Loucy (cell line): ENCODE measurements around the gene SLC17A9.
A peak's percentile ranks its signal among the peaks of the same experiment; 100 is the strongest.

ENCODE experiments used
- H2AFZ ChIP-seq: fragments of 200-600 bp; sonication (generic); 2 replicates; pipeline ENCODE4 v1.6.0; 2016; ENCODE audit warnings: antibody characterized with exemption, mild to moderate bottlenecking, low read length, moderate library complexity
- H3F3A ChIP-seq: fragments of 200-600 bp; 2 replicates; pipeline ENCODE4 v1.6.0; 2016; ENCODE audit warnings: antibody characterized with exemption, low read depth, mild to moderate bottlenecking
- H3K27me3 ChIP-seq: fragments of 200-600 bp; sonication (generic); 2 replicates; pipeline ENCODE4 v1.6.1; 2014; ENCODE audit warnings: low read length, mild to moderate bottlenecking; ENCODE audit not compliant: insufficient read depth, poor library complexity, severe bottlenecking
- H3K36me3 ChIP-seq: fragments of 200-600 bp; sonication (generic); 2 replicates; pipeline ENCODE4 v1.6.1; 2016; ENCODE audit warnings: low read length; ENCODE audit not compliant: insufficient read depth
- H3K4me1 ChIP-seq: fragments of 200-600 bp; sonication (generic); 2 replicates; pipeline ENCODE4 v1.5.1; 2014; ENCODE audit warnings: low read length, mild to moderate bottlenecking; ENCODE audit not compliant: insufficient read depth, poor library complexity, severe bottlenecking
- H3K4me2 ChIP-seq: fragments of 200-600 bp; sonication (generic); 2 replicates; pipeline ENCODE4 v1.6.0; 2014; ENCODE audit warnings: antibody characterized with exemption, low read length, low read depth, mild to moderate bottlenecking; ENCODE audit not compliant: poor library complexity, severe bottlenecking
- H3K4me3 ChIP-seq: fragments of 200-600 bp; sonication (generic); 2 replicates; pipeline ENCODE4 v1.5.1; 2014; ENCODE audit warnings: low read length, mild to moderate bottlenecking, mixed read lengths; ENCODE audit not compliant: poor library complexity, severe bottlenecking
- H3K79me2 ChIP-seq: fragments of 200-600 bp; sonication (generic); 2 replicates; pipeline ENCODE4 v1.6.1; 2014; ENCODE audit warnings: low read length; ENCODE audit not compliant: insufficient read depth
- H3K9ac ChIP-seq: fragments of 200-600 bp; sonication (generic); 2 replicates; pipeline ENCODE4 v1.6.0; 2014; ENCODE audit warnings: mild to moderate bottlenecking, low read depth, low read length, moderate library complexity; ENCODE audit not compliant: poor library complexity, severe bottlenecking
- H3K9me2 ChIP-seq: fragments of 200-600 bp; sonication (generic); replicated peaks from 2 replicates; pipeline ENCODE4 v1.6.1; 2016; ENCODE audit warnings: low read depth, low read length, mixed read lengths
- H3K9me3 ChIP-seq: fragments of 200-600 bp; sonication (generic); 2 replicates; pipeline ENCODE4 v1.6.1; 2014; ENCODE audit warnings: mild to moderate bottlenecking, antibody characterized with exemption, low read length, low read depth; ENCODE audit not compliant: insufficient read depth
- H4K20me1 ChIP-seq: fragments of 200-600 bp; sonication (generic); 2 replicates; pipeline ENCODE4 v1.6.0; 2014; ENCODE audit warnings: antibody characterized with exemption, low read length, mild to moderate bottlenecking; ENCODE audit not compliant: insufficient read depth, poor library complexity, severe bottlenecking
- EZH2phosphoT487 ChIP-seq: fragments of 200-600 bp; IDR thresholded peaks from 2 replicates; pipeline ENCODE4 v1.6.1; 2018; ENCODE audit warnings: antibody characterized with exemption, mild to moderate bottlenecking, moderate library complexity, borderline replicate concordance
- TF ChIP-seq, protein P1 (sequence below): fragments of 200-600 bp; sonication (generic); conservative IDR thresholded peaks from 2 replicates; pipeline ENCODE4 v1.5.1; 2014; ENCODE audit warnings: mild to moderate bottlenecking, antibody characterized with exemption, low read length

The SLC17A9 gene

DNA sequence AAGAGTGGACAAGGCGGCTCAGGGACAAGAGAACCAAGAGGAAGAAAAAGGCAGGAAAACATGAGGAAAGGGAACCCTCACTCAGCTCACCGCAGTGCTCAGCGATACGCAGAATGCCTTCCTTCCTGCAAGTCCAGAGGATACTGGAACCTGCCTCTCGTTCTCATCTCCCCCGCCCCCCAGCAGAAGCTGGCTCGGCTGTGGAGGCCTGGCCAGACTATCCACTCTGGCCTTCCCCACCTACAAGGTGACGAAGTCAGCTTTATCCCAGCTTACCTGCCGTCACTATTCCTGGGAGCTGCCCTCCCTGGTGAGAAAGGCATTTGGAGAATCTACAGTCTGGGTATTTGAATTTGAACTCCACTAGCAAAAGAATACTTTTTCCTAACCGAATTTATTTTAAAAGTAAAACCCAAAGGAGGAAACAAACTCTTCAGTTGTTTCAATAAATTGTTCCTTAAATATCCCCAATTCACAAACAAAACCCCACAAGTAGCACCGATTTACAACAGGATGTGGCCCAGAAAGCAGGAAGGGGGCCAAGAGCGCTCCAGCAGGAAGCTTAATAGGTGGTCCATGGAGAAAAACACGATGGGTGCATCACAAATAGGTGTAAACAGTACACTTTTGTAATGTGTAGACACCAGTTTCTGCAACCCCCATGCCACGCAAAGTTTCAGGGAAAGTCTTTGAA is 24.1 kb upstream of the SLC17A9 start:
- Histone ChIP-seq H3K4me3 (peak overlapping the region; percentile 86), H3K27me3 (no peaks in the 10 kb centered on the region), H3K79me2 (peaks cover 99% of the 10 kb centered on the region), H3K9me2 (no peaks in the 10 kb centered on the region), H3K9me3 (no peaks in the 10 kb centered on the region), H3K4me2 (peak overlapping the region; percentile 92), H3F3A (peaks cover 8% of the 10 kb centered on the region; the same call in 1 of the 2 replicates), H3K36me3 (no peaks in the 10 kb centered on the region), H4K20me1 (peaks cover 87% of the 10 kb centered on the region), H2AFZ (no peak overlapping the region), H3K4me1 (peaks cover 68% of the 10 kb centered on the region), H3K9ac (peak overlapping the region; percentile 98)
- no peak for TF ChIP-seq EZH2phosphoT487
- TF ChIP-seq, protein P1, sequence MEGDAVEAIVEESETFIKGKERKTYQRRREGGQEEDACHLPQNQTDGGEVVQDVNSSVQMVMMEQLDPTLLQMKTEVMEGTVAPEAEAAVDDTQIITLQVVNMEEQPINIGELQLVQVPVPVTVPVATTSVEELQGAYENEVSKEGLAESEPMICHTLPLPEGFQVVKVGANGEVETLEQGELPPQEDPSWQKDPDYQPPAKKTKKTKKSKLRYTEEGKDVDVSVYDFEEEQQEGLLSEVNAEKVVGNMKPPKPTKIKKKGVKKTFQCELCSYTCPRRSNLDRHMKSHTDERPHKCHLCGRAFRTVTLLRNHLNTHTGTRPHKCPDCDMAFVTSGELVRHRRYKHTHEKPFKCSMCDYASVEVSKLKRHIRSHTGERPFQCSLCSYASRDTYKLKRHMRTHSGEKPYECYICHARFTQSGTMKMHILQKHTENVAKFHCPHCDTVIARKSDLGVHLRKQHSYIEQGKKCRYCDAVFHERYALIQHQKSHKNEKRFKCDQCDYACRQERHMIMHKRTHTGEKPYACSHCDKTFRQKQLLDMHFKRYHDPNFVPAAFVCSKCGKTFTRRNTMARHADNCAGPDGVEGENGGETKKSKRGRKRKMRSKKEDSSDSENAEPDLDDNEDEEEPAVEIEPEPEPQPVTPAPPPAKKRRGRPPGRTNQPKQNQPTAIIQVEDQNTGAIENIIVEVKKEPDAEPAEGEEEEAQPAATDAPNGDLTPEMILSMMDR = no peak

- H3K4me2 ChIP-seq = peak overlapping the region; percentile 92
- H4K20me1 ChIP-seq = peaks cover 87% of the 10 kb centered on the region
- no peak overlapping the region for H2AFZ ChIP-seq
- H3K36me3 ChIP-seq = no peaks in the 10 kb centered on the region
- peaks cover 8% of the 10 kb centered on the region; the same call in 1 of the 2 replicates for H3F3A ChIP-seq
- peak overlapping the region; percentile 98 for H3K9ac ChIP-seq
- H3K27me3 ChIP-seq = no peaks in the 10 kb centered on the region
- peaks cover 63% of the 10 kb centered on the region for H3K4me1 ChIP-seq
- peaks cover 99% of the 10 kb centered on the region for H3K79me2 ChIP-seq
- no peak for TF ChIP-seq EZH2phosphoT487
- TF ChIP-seq, protein P1 = no peak
- no peaks in the 10 kb centered on the region for H3K9me2 ChIP-seq
- H3K4me3 ChIP-seq = peak overlapping the region; percentile 86
- no peaks in the 10 kb centered on the region for H3K9me3 ChIP-seq
Measured at GRCh38 chr20:62929051-62929538, 23.4 kb upstream of the SLC17A9 start.

GRCh38 chr20:62931464-62931863 is 21.0 kb upstream of the SLC17A9 start:
- Histone ChIP-seq H3K4me2 (peak overlapping the region; percentile 92), H3K27me3 (no peaks in the 10 kb centered on the region), H3K4me1 (peaks cover 72% of the 10 kb centered on the region), H3K9me3 (no peaks in the 10 kb centered on the region), H3F3A (peaks cover 8% of the 10 kb centered on the region; the same call in 1 of the 2 replicates), H3K9me2 (no peaks in the 10 kb centered on the region), H4K20me1 (peaks cover 92% of the 10 kb centered on the region), H3K79me2 (peaks cover 100% of the 10 kb centered on the region), H2AFZ (no peak overlapping the region), H3K36me3 (no peaks in the 10 kb centered on the region), H3K9ac (peak overlapping the region; percentile 98), H3K4me3 (peak overlapping the region; percentile 86)
- TF ChIP-seq EZH2phosphoT487 = no peak
- TF ChIP-seq, protein P1 = no peak
